ENCODE data around the gene ABHD16B.
A peak's percentile ranks its signal among the peaks of the same experiment; 100 is the strongest.
"Not testable (repeated sequence)": the region's sequence is repeated elsewhere in the genome, so short reads cannot be mapped to it uniquely, and the experiment has no call there.

Gene ABHD16B

GRCh38 chr20:63863021-63863797 is 1.9 kb downstream of the ABHD16B start:
- DNase-seq (ENCODE audit: low spot score) = no peak
- TF ChIP-seq CTCF (IDR thresholded peaks at IDR 0.05) = no peak
- Histone ChIP-seq H3K27ac (peak overlapping the region; percentile 65 to 94), H3K4me3 (peak overlapping the region; percentile 89)

- TF ChIP-seq CTCF (IDR thresholded peaks at IDR 0.05) = peak; percentile 50
- Histone ChIP-seq H3K27ac (peak overlapping the region; percentile 65 to 94), H3K4me3 (peak overlapping the region; percentile 89)
- peak; percentile 90 for DNase-seq (ENCODE audit: low spot score)
Measured at GRCh38 chr20:63863798-63864544, 2.7 kb downstream of the ABHD16B start.

- no peak for TF ChIP-seq CTCF (IDR thresholded peaks at IDR 0.05)
- Histone ChIP-seq H3K27ac (peak overlapping the region; percentile 65 to 94), H3K4me3 (peak overlapping the region; percentile 89)
- DNase-seq (ENCODE audit: low spot score) = no peak
Measured at GRCh38 chr20:63864545-63864977, 3.3 kb downstream of the ABHD16B start.

GRCh38 chr20:63864978-63865640 is 3.8 kb downstream of the ABHD16B start, which contains the start of gene TPD52L2:
Gene TPD52L2, plus strand, starts transcription at chr20:63865270. Its CDS starts 96 bp downstream, at chr20:63865366.
- H3K4me3 ChIP-seq = peak within 1 kb of the TSS; percentile 89
- TF ChIP-seq CTCF (IDR thresholded peaks at IDR 0.05) = no peak

GRCh38 chr20:63867042-63867441 is 5.7 kb downstream of the ABHD16B start:
- not testable (repeated sequence) for DNase-seq (ENCODE audit: low spot score); H3K4me3 ChIP-seq; H3K27ac ChIP-seq

More at GRCh38 chr20:63864978-63865640, 3.8 kb downstream of the ABHD16B start, which contains the start of gene TPD52L2:
- DNase-seq (ENCODE audit: low spot score) = peak; percentile 99
- peak within 1 kb of the TSS; percentile 83 to 94 for H3K27ac ChIP-seq

- no peak for DNase-seq (ENCODE audit: low spot score)
- Histone ChIP-seq H3K27ac (no peak overlapping the region), H3K4me3 (no peak overlapping the region)
- TF ChIP-seq CTCF (IDR thresholded peaks at IDR 0.05) = no peak
Measured at GRCh38 chr20:63868264-63868663, 7.0 kb downstream of the ABHD16B start.

GRCh38 chr20:63873477-63873971 is 12.2 kb downstream of the ABHD16B start:
- Histone ChIP-seq H3K27ac (peak overlapping the region in 1 of 2 donors; percentile 80), H3K4me3 (no peak overlapping the region)
- no peak for DNase-seq (ENCODE audit: low spot score)
- no peak for TF ChIP-seq CTCF (IDR thresholded peaks at IDR 0.05)

- not testable (repeated sequence) for DNase-seq (ENCODE audit: low spot score); H3K4me3 ChIP-seq; H3K27ac ChIP-seq
Measured at GRCh38 chr20:63874241-63874640, 12.9 kb downstream of the ABHD16B start.

Measured in coronary artery (tissue), 2 donors.